IMR-90 (cell line): ENCODE measurements around the gene H2BW2. TPM values are rescaled to one million over a fixed set of nuclear protein-coding genes. Genes with fewer than 3 reads are reported as not detected.

Experiments
- ATAC-seq: fragments of 200-7000 bp; cut with Tn5 transposase; 2 replicates; pipeline ENCODE4 v1.9.1; 2020; ENCODE audit warnings: low read depth, mild to moderate bottlenecking, moderate library complexity
- BruUV-seq: library from RNA; stranded (reverse); fragments of 400-500 nt; replicated peaks from 2 replicates; lab custom pipeline; 2021; lab: Mats Ljungman, UMichigan
- CTCF ChIA-PET: fragments of 300-600 bp; formaldehyde crosslinking; extraction: SDS; loops from one replicate; lab custom pipeline; 2021; ENCODE audit warnings: antibody characterized with exemption; lab: Yijun Ruan, JAX
- POLR2A ChIA-PET: fragments of 300-600 bp; sonication (Branson Sonifier 250); formaldehyde crosslinking; loops from one replicate; lab custom pipeline; 2022; ENCODE audit warnings: antibody characterized with exemption; ENCODE audit not compliant: unreplicated experiment; lab: Charles Lee
- DNase-seq: peaks from one replicate; pipeline ENCODE4 v3.0.0; 2013
- H2AFZ ChIP-seq: replicated peaks from 2 replicates; pipeline ENCODE3; 2013; ENCODE audit warnings: low read length, mild to moderate bottlenecking; ENCODE audit not compliant: poor library complexity
- H2AK5ac ChIP-seq: 2 replicates; pipeline ENCODE4 v1.6.1; 2013; ENCODE audit warnings: low read depth, low read length, inconsistent platforms
- H2AK9ac ChIP-seq: replicated peaks from 2 replicates; pipeline ENCODE3; 2013; ENCODE audit warnings: mild to moderate bottlenecking, low read depth, low read length, moderate library complexity; ENCODE audit not compliant: poor library complexity
- H2BK120ac ChIP-seq: 2 replicates; pipeline ENCODE4 v1.6.1; 2013; ENCODE audit warnings: low read depth, low read length, inconsistent platforms
- H2BK15ac ChIP-seq: 3 replicates; pipeline ENCODE4 v1.6.1; 2013; ENCODE audit warnings: low read depth, low read length, inconsistent platforms
- H2BK20ac ChIP-seq: 2 replicates; pipeline ENCODE4 v1.6.1; 2013; ENCODE audit warnings: low read depth, mild to moderate bottlenecking, inconsistent platforms, low read length, moderate library complexity
- H2BK5ac ChIP-seq: 2 replicates; pipeline ENCODE4 v1.6.1; 2013; ENCODE audit warnings: mild to moderate bottlenecking, low read depth, low read length, inconsistent platforms; ENCODE audit not compliant: poor library complexity, severe bottlenecking
- H3K14ac ChIP-seq: replicated peaks from 2 replicates; pipeline ENCODE4 v1.6.1; 2013; ENCODE audit warnings: low read depth, low read length, inconsistent platforms
- H3K18ac ChIP-seq: 2 replicates; pipeline ENCODE4 v1.6.1; 2013; ENCODE audit warnings: low read depth, low read length, control low read depth
- H3K23ac ChIP-seq: 2 replicates; pipeline ENCODE4 v1.6.1; 2013; ENCODE audit warnings: low read depth, low read length, inconsistent platforms
- H3K27ac ChIP-seq: 2 replicates; pipeline ENCODE4 v1.5.1; 2013; ENCODE audit warnings: mild to moderate bottlenecking, control low read depth, low read length; ENCODE audit not compliant: insufficient read depth
- H3K27me3 ChIP-seq: 2 replicates; pipeline ENCODE4 v1.6.1; 2013; ENCODE audit warnings: low read length; ENCODE audit not compliant: control insufficient read depth, insufficient read depth
- H3K36me3 ChIP-seq: 2 replicates; pipeline ENCODE4 v1.6.1; 2013; ENCODE audit warnings: low read length, mixed read lengths; ENCODE audit not compliant: control insufficient read depth, insufficient read depth
- H3K4ac ChIP-seq: 2 replicates; pipeline ENCODE4 v1.6.1; 2013; ENCODE audit warnings: low read depth, low read length, inconsistent platforms
- H3K4me1 ChIP-seq: 2 replicates; pipeline ENCODE4 v1.6.1; 2013; ENCODE audit warnings: low read length, mixed read lengths; ENCODE audit not compliant: control insufficient read depth, insufficient read depth
- H3K4me2 ChIP-seq: 2 replicates; pipeline ENCODE4 v1.6.1; 2013; ENCODE audit warnings: low read depth, mild to moderate bottlenecking, control low read depth, low read length, moderate library complexity
- H3K4me3 ChIP-seq: 2 replicates; pipeline ENCODE4 v1.5.1; 2013; ENCODE audit warnings: low read depth, mild to moderate bottlenecking, control low read depth, low read length, moderate library complexity; ENCODE audit not compliant: insufficient read depth
- H3K56ac ChIP-seq: 2 replicates; pipeline ENCODE4 v1.6.1; 2013; ENCODE audit warnings: low read length, inconsistent platforms; ENCODE audit not compliant: insufficient read depth; ENCODE audit errors: extremely low read depth
- H3K79me1 ChIP-seq, 2 experiments: 2 replicates each; pipeline ENCODE4 v1.6.1; 2013; ENCODE audit warnings: low read length in 2 of 2, inconsistent platforms in 1 of 2, low read depth in 1 of 2
- H3K9ac ChIP-seq: 2 replicates; pipeline ENCODE4 v1.6.1; 2013; ENCODE audit warnings: low read depth, low read length, control low read depth
- H3K9me1 ChIP-seq: 2 replicates; pipeline ENCODE4 v1.6.1; 2013; ENCODE audit warnings: low read length, inconsistent platforms; ENCODE audit not compliant: insufficient read depth
- H3K9me3 ChIP-seq: 2 replicates; pipeline ENCODE4 v1.6.1; 2013; ENCODE audit warnings: low read length; ENCODE audit not compliant: control insufficient read depth, insufficient read depth
- H4K20me1 ChIP-seq: 2 replicates; pipeline ENCODE4 v1.6.1; 2013; ENCODE audit warnings: low read length, inconsistent platforms; ENCODE audit not compliant: insufficient read depth
- H4K5ac ChIP-seq: 2 replicates; pipeline ENCODE4 v1.6.1; 2013; ENCODE audit warnings: mild to moderate bottlenecking, low read depth, low read length, control low read depth
- H4K8ac ChIP-seq, 2 experiments: 2 replicates each; pipeline ENCODE4 v1.6.1; 2013; ENCODE audit warnings: low read depth in 2 of 2, low read length in 2 of 2, control low read depth in 1 of 2, inconsistent platforms in 1 of 2
- H4K91ac ChIP-seq: 2 replicates; pipeline ENCODE4 v1.6.1; 2013; ENCODE audit warnings: low read depth, low read length, inconsistent platforms; ENCODE audit not compliant: insufficient read depth
- CEBPB ChIP-seq: IDR thresholded peaks from 2 replicates; pipeline ENCODE4 v1.6.1; 2012; ENCODE audit warnings: low read depth, low read length, improper control_type of control experiment
- CHD1 ChIP-seq: IDR thresholded peaks from 2 replicates; pipeline ENCODE4 v1.6.1; 2012; ENCODE audit warnings: low read depth, low read length, improper control_type of control experiment
- MAZ ChIP-seq: IDR thresholded peaks from 2 replicates; pipeline ENCODE4 v1.6.1; 2012; ENCODE audit warnings: low read depth, mild to moderate bottlenecking, low read length, improper control_type of control experiment, moderate library complexity, borderline replicate concordance
- MXI1 ChIP-seq: IDR thresholded peaks from 2 replicates; pipeline ENCODE4 v1.6.1; 2012; ENCODE audit warnings: low read depth, mild to moderate bottlenecking, low read length, moderate library complexity, borderline replicate concordance
- POLR2A ChIP-seq: IDR thresholded peaks from 2 replicates; pipeline ENCODE4 v1.6.1; 2012; ENCODE audit warnings: mild to moderate bottlenecking, low read depth, low read length
- RAD21 ChIP-seq: IDR thresholded peaks from 2 replicates; pipeline ENCODE4 v1.6.1; 2012; ENCODE audit warnings: low read length, improper control_type of control experiment
- RCOR1 ChIP-seq: IDR thresholded peaks from 2 replicates; pipeline ENCODE4 v1.6.1; 2012; ENCODE audit warnings: mild to moderate bottlenecking, low read length, improper control_type of control experiment; ENCODE audit not compliant: insufficient replicate concordance
- RFX5 ChIP-seq: IDR thresholded peaks from 2 replicates; pipeline ENCODE4 v1.8.0; 2012; ENCODE audit warnings: low read depth, mild to moderate bottlenecking, low read length, moderate library complexity
- SMC3 ChIP-seq: fragments of 150-350 bp; IDR thresholded peaks from 2 replicates; pipeline ENCODE4 v1.6.1; 2016; ENCODE audit warnings: low read depth, mild to moderate bottlenecking, antibody characterized with exemption, low read length, moderate library complexity
- WGBS, 2 experiments: methylation state at CpG; one replicate each; pipeline versions ENCODE4 v1.1.5 to v1.1.7; 2013; ENCODE audit warnings: missing lambda C conversion rate in 2 of 2; ENCODE audit not compliant: insufficient read length in 1 of 2; ENCODE audit errors: extremely low coverage in 2 of 2; 5-methylcytosine and 5-hydroxymethylcytosine counted together
- dilution Hi-C: fragments of 300-500 bp; cut with HindIII; formaldehyde crosslinking; loops from one replicate; pipeline ENCODE4 v1.14.3; 2018; ENCODE audit warnings: low sequenced_read_pairs; ENCODE audit not compliant: unreplicated experiment
- in situ Hi-C: fragments of 300-500 bp; cut with MboI; formaldehyde crosslinking; loops from 3 replicates; pipeline ENCODE4 v1.14.3; 2019; ENCODE audit warnings: low sequenced_read_pairs, inconsistent platforms, mixed read lengths
- intact Hi-C: fragments of 100-400 bp; cut with micrococcal nuclease; formaldehyde crosslinking; loops from 2 replicates; pipeline ENCODE4 v1.10.0; 2022
- polyA plus RNA-seq, 3 experiments: library from polyadenylated mRNA; depleted of rRNA; stranded (reverse); fragments of >200 nt; gene quantifications; 2 replicates each; pipeline ENCODE4 v1.2.3, GENCODE V29; 2012; ENCODE audit warnings: low replicate concordance in 1 of 3
- total RNA-seq: library from RNA; depleted of rRNA; stranded (reverse); fragments of >200 nt; gene quantifications from 2 replicates; pipeline ENCODE4 v1.2.3, GENCODE V29; 2012
- TF ChIP-seq, protein P1 (sequence below): fragments of 150-350 bp; IDR thresholded peaks from 2 replicates; pipeline ENCODE4 v1.6.1; 2017; ENCODE audit warnings: mild to moderate bottlenecking, antibody characterized with exemption, low read length, low read depth
- TF ChIP-seq, protein P2 (sequence below): conservative IDR thresholded peaks from 2 replicates; pipeline ENCODE4 v1.5.1; 2012; ENCODE audit warnings: mild to moderate bottlenecking, low read depth, low read length, improper control_type of control experiment
- TF ChIP-seq, protein P3 (sequence below): fragments of 150-350 bp; IDR thresholded peaks from 2 replicates; pipeline ENCODE4 v1.6.1; 2016; ENCODE audit warnings: low read depth, mild to moderate bottlenecking, low read length, moderate library complexity, borderline replicate concordance

H2BW2 gene
- total and polyA plus RNA-seq, 2 of the 4 experiments (the other 2 are of a cell fraction): not detected

DNA sequence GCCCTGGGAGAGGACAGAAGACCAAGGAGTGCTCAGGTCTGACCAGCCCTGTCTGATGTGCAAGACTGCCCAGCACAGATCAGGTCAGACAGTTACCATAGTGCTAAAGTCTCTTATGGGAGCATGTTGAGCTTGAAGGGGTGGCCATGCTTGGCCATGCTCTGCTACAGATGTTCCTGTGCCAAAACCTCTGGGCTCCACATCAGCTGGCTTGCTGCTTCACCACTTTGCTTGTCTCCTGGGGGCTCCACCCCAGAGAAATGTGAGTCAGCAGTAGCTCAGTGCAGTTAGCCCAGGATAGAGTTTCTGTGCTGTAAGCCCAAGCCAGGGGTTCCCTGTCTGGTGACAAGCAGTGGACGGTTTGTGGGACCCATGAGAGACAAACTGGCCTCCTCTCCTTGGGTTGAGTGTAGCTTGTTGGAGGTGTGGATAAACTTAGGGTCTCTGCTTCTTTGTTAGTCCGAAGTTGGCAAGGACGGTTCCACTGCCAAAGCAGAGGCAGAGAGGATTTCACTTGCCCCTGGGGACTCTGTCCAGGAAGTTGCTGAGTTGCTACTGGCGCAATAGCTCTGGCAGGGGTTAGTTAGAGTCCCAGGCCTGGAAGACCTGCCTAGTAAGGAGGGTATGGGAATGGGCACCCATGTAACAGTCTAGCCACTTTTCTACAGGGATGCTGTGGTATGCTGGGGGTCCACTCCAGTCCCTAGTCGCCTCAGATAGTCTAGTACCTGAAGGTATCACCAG lies 45.0 kb downstream of the H2BW2 start:
- dilution Hi-C loops (no loop called here), intact Hi-C loops (no loop called here), in situ Hi-C loops (no loop called here)
- no peak overlapping the region for H3K4me3 ChIP-seq
- no peaks in the 10 kb centered on the region for H3K4me1 ChIP-seq
- no peak overlapping the region for H2BK5ac ChIP-seq
- no peak overlapping the region for H3K14ac ChIP-seq
- no peak overlapping the region for H4K5ac ChIP-seq
- no peaks in the 10 kb centered on the region for H3K9me3 ChIP-seq
- no peak overlapping the region for H3K4ac ChIP-seq
- H3K27ac ChIP-seq: no peak overlapping the region
- no peak overlapping the region for H2AK5ac ChIP-seq
- H2BK20ac ChIP-seq: no peak overlapping the region
- no peak overlapping the region for H3K56ac ChIP-seq
- H2BK15ac ChIP-seq: no peak overlapping the region
- no peak overlapping the region for H2BK120ac ChIP-seq
- WGBS, 2 experiments: no CpG with 5 or more reads among the region's 5 CpGs
- H3K23ac ChIP-seq: no peak overlapping the region
- ChIA-PET CTCF (no interaction called here), POLR2A (no interaction called here)
- H3K9me1 ChIP-seq: no peaks in the 10 kb centered on the region
- H3K18ac ChIP-seq: no peak overlapping the region
- TF ChIP-seq MXI1: no peak
- no peak for TF ChIP-seq MAZ
- TF ChIP-seq, protein P1, sequence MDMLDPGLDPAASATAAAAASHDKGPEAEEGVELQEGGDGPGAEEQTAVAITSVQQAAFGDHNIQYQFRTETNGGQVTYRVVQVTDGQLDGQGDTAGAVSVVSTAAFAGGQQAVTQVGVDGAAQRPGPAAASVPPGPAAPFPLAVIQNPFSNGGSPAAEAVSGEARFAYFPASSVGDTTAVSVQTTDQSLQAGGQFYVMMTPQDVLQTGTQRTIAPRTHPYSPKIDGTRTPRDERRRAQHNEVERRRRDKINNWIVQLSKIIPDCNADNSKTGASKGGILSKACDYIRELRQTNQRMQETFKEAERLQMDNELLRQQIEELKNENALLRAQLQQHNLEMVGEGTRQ: no peak
- no peak for TF ChIP-seq RFX5
- no peak for TF ChIP-seq SMC3
- no peak for TF ChIP-seq POLR2A
- no peak for TF ChIP-seq CEBPB
- no peak for TF ChIP-seq RAD21
- TF ChIP-seq CHD1: no peak
- TF ChIP-seq, protein P2, sequence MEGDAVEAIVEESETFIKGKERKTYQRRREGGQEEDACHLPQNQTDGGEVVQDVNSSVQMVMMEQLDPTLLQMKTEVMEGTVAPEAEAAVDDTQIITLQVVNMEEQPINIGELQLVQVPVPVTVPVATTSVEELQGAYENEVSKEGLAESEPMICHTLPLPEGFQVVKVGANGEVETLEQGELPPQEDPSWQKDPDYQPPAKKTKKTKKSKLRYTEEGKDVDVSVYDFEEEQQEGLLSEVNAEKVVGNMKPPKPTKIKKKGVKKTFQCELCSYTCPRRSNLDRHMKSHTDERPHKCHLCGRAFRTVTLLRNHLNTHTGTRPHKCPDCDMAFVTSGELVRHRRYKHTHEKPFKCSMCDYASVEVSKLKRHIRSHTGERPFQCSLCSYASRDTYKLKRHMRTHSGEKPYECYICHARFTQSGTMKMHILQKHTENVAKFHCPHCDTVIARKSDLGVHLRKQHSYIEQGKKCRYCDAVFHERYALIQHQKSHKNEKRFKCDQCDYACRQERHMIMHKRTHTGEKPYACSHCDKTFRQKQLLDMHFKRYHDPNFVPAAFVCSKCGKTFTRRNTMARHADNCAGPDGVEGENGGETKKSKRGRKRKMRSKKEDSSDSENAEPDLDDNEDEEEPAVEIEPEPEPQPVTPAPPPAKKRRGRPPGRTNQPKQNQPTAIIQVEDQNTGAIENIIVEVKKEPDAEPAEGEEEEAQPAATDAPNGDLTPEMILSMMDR: no peak
- TF ChIP-seq, protein P3, sequence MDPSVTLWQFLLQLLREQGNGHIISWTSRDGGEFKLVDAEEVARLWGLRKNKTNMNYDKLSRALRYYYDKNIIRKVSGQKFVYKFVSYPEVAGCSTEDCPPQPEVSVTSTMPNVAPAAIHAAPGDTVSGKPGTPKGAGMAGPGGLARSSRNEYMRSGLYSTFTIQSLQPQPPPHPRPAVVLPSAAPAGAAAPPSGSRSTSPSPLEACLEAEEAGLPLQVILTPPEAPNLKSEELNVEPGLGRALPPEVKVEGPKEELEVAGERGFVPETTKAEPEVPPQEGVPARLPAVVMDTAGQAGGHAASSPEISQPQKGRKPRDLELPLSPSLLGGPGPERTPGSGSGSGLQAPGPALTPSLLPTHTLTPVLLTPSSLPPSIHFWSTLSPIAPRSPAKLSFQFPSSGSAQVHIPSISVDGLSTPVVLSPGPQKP: no peak
- TF ChIP-seq RCOR1: no peak
- H2AK9ac ChIP-seq: no peak overlapping the region
- no peak overlapping the region for H2AFZ ChIP-seq
- no peaks in the 10 kb centered on the region for H4K20me1 ChIP-seq
- H3K27me3 ChIP-seq: peaks cover 2% of the 10 kb centered on the region
- BruUV-seq: no TSS peak
- DNase-seq (no peak), ATAC-seq (no peak)
- no peak overlapping the region for H4K91ac ChIP-seq
- no peak overlapping the region for H4K8ac ChIP-seq
- no peaks in the 10 kb centered on the region for H3K36me3 ChIP-seq
- H3K9ac ChIP-seq: no peak overlapping the region
- no peaks in the 10 kb centered on the region for H3K79me1 ChIP-seq
- H3K4me2 ChIP-seq: no peak overlapping the region
